ENCODE data around the gene ARPC1A. TPM values are rescaled to one million over a fixed set of nuclear protein-coding genes. Genes with fewer than 3 reads are reported as not detected.
"Not testable (repeated sequence)": the region's sequence is repeated elsewhere in the genome, so short reads cannot be mapped to it uniquely, and the experiment has no call there.

Gene ARPC1A
- total RNA-seq, 1 donor from 2014 or later: 133 TPM

DNA sequence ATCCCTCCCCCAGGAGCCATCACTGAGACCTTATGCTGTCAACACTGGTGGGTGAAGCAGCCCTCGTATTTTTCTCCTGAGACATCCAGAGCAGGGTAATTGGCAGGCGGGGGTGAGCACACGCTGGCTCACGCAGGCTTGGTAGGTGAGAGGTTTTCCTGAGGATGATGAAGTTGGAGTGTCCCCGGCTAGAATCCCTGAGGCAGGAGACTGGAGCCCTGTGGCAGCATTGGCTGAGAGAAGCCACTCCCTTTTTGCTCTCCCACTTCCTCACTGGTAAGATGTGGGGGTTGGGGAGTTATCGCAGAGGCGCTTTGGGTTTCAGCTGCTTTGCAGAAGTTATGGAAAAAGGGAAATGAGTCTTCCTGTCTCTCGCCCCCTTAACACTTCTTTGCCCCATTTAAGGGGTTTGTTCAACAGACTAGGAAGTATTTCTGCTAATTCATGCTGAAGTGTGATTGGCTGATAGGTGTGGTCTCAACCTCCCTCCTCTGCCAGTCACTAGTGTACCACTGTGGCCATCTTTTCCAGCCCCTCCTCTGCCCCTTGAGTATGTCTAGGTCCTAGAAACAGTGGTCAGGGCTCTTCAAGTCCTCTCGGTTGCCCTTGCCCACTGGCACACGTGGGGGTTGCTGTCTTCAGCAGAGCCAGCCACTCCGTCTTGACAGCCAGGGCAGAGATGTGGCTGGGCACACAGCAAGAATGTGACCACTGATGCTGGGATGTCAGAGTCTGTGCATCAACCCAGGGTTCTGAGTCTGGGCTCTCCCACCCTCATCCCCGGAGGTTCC is 54.5 kb downstream of the ARPC1A start:
- DNase-seq (no peak), ATAC-seq (ENCODE audit: poor library complexity) (peak; percentile 53)
- intact Hi-C loops (cut with DNase I): no loop called here

DNA sequence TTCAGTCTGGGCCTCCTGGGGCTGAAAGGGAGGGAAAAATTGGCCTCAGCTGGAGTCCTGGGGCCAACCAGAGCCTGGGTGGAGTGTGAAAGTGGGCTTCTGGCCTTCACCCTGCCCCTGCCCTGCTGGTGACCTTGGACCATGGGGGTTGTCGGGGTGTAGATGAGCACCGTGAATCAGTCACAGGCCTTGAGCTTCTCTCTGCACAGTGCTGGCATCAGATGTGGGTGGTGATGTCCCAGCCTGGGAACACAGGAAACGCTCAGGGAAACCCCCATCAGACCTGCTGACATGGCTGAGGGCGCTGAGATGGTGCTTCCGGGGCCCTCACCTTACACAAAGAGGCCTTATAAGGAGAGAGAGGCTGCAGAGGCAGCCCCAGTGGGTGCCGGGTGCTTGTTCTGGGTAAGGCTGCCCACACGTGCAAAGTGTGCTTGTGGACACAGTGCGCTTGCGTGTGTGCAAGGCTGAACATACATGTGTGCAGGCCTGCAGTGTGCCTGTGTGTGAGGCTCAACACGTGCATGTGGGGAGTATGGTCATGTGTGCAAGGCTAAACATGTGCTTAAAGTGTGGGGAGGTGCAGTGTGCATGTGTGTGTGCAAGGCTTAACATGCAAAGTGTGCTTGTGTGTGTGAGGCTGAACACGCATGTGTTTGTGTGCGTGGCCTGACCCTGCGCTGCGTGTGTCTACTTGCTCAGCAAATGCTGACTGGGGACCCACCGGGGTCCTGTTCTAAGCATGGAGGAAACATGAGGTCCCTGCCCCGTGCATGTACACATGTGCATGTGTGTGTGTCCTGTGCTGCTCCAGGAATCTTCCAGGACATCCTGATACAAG is 55.3 kb downstream of the ARPC1A start:
- ATAC-seq (ENCODE audit: poor library complexity): peak; percentile 5
- DNase-seq: peak; percentile 57
- intact Hi-C loops (cut with DNase I): no loop called here

- no peak for DNase-seq
- intact Hi-C loops (cut with DNase I): no loop called here
- ATAC-seq (ENCODE audit: poor library complexity): no peak
These were observed 56.0 kb downstream of the ARPC1A start for GRCh38 chr7:99381664-99382075.

DNA sequence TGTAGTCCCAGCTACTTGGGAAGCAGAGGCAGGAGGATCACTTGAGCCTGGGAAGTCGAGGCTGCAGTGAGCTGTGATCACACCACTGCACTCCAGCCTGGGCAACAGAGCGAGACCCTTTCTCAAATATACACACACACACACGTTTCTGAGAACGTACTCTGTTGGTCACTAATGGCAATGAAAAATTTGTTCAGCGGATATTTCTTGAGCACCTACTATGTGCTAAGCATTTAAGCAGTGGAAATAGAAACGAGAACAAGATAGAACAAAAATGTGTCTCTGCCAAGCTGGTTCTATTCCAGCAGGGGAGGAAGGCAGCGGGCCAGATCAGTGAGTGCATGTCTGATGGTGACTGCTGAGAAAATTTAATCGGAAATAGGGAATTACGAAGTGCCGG is 57.5 kb downstream of the ARPC1A start:
- no peak for DNase-seq

DNA sequence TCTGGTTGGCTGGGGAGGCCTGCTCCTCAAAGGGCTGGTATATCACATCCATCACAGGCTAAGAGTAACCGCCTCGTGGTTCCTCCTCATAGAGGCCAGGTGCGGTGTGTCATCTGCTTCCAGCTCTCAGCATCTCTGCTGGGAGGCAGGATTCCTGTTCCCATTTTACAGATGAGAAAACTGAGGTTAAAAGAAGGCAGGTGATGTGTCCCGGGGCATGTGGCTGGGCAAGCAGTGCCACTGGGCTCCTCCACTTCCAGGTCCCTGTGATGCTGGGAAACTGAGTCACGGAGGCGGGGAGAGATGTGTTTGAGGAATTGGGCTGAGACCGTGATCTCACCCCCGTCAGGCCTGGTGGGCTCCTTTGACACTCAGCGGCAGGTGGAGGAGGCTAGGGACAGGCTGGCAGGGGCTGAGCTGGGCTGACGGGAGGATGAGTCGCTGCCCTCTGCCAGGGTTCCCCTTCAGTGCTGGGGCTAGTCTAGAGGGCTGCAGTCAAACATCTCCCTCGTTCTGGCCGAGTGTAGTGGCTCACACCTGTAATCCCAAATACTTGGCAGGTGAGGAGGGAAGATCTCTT is 58.2 kb downstream of the ARPC1A start:
- intact Hi-C loops (cut with DNase I): no loop called here
- ATAC-seq (ENCODE audit: poor library complexity) (no peak), DNase-seq (no peak)

More for the DNA sequence above, 57.5 kb downstream of the ARPC1A start:
- intact Hi-C loops (cut with DNase I): no loop called here
- ATAC-seq (ENCODE audit: poor library complexity): no peak

- ATAC-seq (ENCODE audit: poor library complexity): no peak
- intact Hi-C loops (cut with DNase I): no loop called here
- no peak for DNase-seq
These were observed 58.8 kb downstream of the ARPC1A start for GRCh38 chr7:99384523-99384922.

- intact Hi-C loops (cut with DNase I): no loop called here
- no peak for ATAC-seq (ENCODE audit: poor library complexity)
- no peak for DNase-seq
These were observed 59.9 kb downstream of the ARPC1A start for GRCh38 chr7:99385564-99385963.

GRCh38 chr7:99386584-99387238 is 61.0 kb downstream of the ARPC1A start:
- intact Hi-C loops (cut with DNase I): no loop called here
- DNase-seq (no peak), ATAC-seq (ENCODE audit: poor library complexity) (no peak)

DNA sequence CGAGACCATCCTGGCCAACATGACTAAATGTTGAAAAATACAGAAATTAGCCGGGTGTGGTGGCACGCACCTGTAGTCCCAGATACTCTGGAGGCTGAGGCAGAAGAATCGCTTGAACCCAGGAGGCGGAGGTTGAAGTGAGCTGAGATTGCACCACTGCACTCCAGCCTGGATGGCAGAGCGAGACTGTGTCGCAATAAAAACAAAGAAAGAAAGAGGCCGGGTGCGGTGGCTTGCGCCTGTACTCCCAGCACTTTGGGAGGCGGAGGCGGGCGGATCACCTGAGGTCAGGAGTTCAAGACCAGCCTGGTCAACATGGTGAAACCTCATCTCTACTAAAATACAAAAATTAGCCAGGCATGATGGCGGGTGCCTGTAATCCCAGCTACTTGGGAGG is 61.5 kb downstream of the ARPC1A start:
- DNase-seq; ATAC-seq (ENCODE audit: poor library complexity); intact Hi-C loops (cut with DNase I): not testable (repeated sequence)

GRCh38 chr7:99387912-99388311 is 62.2 kb downstream of the ARPC1A start:
- DNase-seq: no peak
- intact Hi-C loops (cut with DNase I): no loop called here
- no peak for ATAC-seq (ENCODE audit: poor library complexity)

- intact Hi-C loops (cut with DNase I): no loop called here
- ATAC-seq (ENCODE audit: poor library complexity): no peak
- no peak for DNase-seq
These were observed 64.1 kb downstream of the ARPC1A start for GRCh38 chr7:99389772-99390171.

- no peak for ATAC-seq (ENCODE audit: poor library complexity)
- no peak for DNase-seq
- intact Hi-C loops (cut with DNase I): no loop called here
These were observed 65.4 kb downstream of the ARPC1A start for GRCh38 chr7:99390941-99391602.

- intact Hi-C loops (cut with DNase I): no loop called here
- ATAC-seq (ENCODE audit: poor library complexity) (no peak), DNase-seq (no peak)
These were observed 66.3 kb downstream of the ARPC1A start for GRCh38 chr7:99392046-99392445.

GRCh38 chr7:99392659-99393354 is 67.1 kb downstream of the ARPC1A start:
- DNase-seq (peak; percentile 90), ATAC-seq (ENCODE audit: poor library complexity) (peak; percentile 89)
- intact Hi-C loops (cut with DNase I): no loop called here

DNA sequence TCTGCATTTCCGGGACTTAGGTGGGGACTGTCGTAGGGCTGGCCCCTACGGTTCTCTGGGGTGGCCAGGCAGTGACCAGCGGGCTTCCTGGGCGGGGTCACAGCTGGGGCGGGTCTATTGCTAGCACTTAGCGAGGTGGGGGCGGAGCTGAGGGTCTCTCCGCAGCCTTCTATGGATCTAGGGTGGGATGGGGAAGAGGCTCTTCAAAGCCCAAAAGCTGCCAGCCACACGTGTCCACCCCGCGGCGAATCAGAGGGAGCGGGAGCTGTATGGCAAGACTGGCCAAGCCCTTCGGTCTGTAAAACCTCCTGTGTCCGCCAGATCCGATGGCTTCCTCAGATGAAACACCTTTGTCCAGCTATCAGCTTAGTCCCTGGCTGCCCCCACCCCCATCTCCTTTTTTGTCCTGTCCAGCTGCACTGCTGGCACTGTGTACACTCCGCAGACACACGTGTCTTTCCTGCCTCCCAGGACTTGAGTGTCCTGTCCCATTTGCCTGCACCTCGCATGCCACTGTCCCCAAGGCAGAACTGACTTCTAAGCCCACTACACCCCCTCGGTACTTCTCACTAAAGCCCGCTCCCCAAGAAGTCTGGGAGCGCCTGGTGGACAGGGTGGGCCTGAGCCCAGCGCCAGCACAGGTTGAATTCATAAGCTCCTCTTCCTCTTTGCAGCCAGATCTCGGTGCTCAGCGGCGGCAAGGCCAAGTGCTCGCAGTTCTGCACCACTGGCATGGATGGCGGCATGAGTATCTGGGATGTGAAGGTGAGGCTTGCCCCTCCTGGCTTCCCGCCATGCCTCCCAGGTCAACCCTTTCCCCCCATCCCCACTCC is 67.9 kb downstream of the ARPC1A start:
- DNase-seq: peak; percentile 78
- intact Hi-C loops (cut with DNase I): no loop called here
- peak; percentile 62 for ATAC-seq (ENCODE audit: poor library complexity)

DNA sequence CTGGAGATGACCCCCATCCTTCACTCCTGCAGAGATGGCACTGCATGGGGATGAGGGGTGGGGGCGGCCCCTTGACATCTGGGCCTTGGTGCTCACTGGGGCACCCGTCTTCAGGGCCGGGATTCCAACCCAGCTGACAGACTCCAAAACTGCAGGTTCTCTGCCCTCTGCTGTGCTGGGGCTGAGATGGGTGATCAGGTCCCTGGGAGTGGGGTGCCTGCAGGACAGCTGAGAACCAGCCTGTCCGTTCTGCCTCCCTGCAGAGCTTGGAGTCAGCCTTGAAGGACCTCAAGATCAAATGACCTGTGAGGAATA is 68.4 kb downstream of the ARPC1A start:
- intact Hi-C loops (cut with DNase I): no loop called here
- ATAC-seq (ENCODE audit: poor library complexity): no peak
- no peak for DNase-seq

DNA sequence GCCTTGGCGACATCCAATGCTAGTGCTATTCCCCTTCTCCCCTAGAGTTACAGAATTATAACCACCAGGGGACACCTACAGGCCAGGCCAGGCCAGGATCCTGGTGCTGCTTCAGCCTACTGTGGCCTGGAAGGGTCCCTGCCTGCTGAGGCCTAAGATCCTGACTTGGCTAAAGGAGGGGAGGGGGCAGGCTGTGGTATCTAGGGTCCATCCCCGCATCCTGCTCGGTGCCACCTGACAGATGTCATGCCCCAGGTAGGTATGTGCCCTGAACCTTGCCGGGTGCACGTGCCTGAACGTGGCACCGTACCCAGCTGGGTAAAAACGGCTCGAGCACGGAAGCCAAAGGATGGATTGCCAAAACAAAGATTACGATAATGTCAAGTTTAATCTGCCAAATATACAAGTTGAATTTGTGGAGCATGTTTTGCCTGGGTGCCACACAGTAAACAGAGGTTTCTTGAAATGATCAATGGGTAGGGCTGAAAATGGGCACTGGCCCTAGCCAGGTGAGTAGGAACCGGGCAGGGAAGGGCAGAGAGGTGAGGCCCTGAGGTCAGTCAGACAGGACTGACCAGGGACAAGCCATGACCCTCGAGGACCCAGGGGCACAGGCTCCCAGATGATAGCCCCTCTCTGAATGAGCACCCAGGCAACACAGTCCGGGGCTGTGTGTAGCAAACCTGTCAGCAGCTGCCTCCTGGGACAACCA is 70.1 kb downstream of the ARPC1A start:
- ATAC-seq (ENCODE audit: poor library complexity) (no peak), DNase-seq (no peak)
- intact Hi-C loops (cut with DNase I): no loop called here
